ENCODE results near the gene ZSCAN5B. TPM values are rescaled to one million over a fixed set of nuclear protein-coding genes. Genes with fewer than 3 reads are reported as not detected.
"Not testable (repeated sequence)": the region's sequence is repeated elsewhere in the genome, so short reads cannot be mapped to it uniquely, and the experiment has no call there.

Gene ZSCAN5B
- total and polyA plus RNA-seq, 2 donors (not counting 1 experiment from before 2014, with no cell fraction given) = not detected

GRCh38 chr19:56177564-56178243, 19.9 kb downstream of the ZSCAN5B start:
- Histone ChIP-seq H3K4me1 (ENCODE audit: control insufficient read depth, extremely low read depth, insufficient read depth, low read length) (no peaks in the 10 kb centered on the region), H3K27ac (ENCODE audit: insufficient read depth, low read length) (no peak overlapping the region), H3K27me3 (ENCODE audit: control insufficient read depth, insufficient read depth, low read length) (peaks cover 3% of the 10 kb centered on the region), H2AFZ (ENCODE audit: low read length) (no peak overlapping the region), H3K36me3 (ENCODE audit: control insufficient read depth, insufficient read depth, low read length) (no peaks in the 10 kb centered on the region), H3K9ac (ENCODE audit: insufficient read depth, low read length) (no peak overlapping the region), H3K79me2 (ENCODE audit: control insufficient read depth, insufficient read depth, low read length) (no peaks in the 10 kb centered on the region), H3K9me3 (ENCODE audit: control insufficient read depth, insufficient read depth, low read depth, low read length) (no peaks in the 10 kb centered on the region), H3K4me2 (ENCODE audit: extremely low read depth, insufficient read depth, low read length) (no peak overlapping the region), H4K20me1 (ENCODE audit: control insufficient read depth, extremely low read depth, insufficient read depth, low read length) (no peaks in the 10 kb centered on the region), H3K4me3 (replicated peaks in 1 of 4; ENCODE audit: control extremely low read depth in 1 of 4, insufficient read depth in 1 of 4, low read depth in 3 of 4, low read length in 4 of 4) (no peak overlapping the region)
- TF ChIP-seq EZH2 (IDR thresholded peaks at IDR 0.05; ENCODE audit: low read length, missing control alignments) (no peak), CTCF (conservative IDR thresholded peaks at IDR 0.05 in 1 of 2, IDR thresholded peaks at IDR 0.05 in 1 of 2; ENCODE audit: low read depth in 1 of 2, low read length in 2 of 2) (no peak)
- no peak for DNase-seq (ENCODE audit: low read depth in 2 of 2)

GRCh38 chr19:56176881-56177280, 20.7 kb downstream of the ZSCAN5B start:
- Histone ChIP-seq H3K4me2 (ENCODE audit: extremely low read depth, insufficient read depth, low read length) (no peak overlapping the region), H2AFZ (ENCODE audit: low read length) (no peak overlapping the region), H4K20me1 (ENCODE audit: control insufficient read depth, extremely low read depth, insufficient read depth, low read length) (no peaks in the 10 kb centered on the region), H3K4me3 (replicated peaks in 1 of 4; ENCODE audit: control extremely low read depth in 1 of 4, insufficient read depth in 1 of 4, low read depth in 3 of 4, low read length in 4 of 4) (no peak overlapping the region), H3K36me3 (ENCODE audit: control insufficient read depth, insufficient read depth, low read length) (no peaks in the 10 kb centered on the region), H3K79me2 (ENCODE audit: control insufficient read depth, insufficient read depth, low read length) (no peaks in the 10 kb centered on the region), H3K9me3 (ENCODE audit: control insufficient read depth, insufficient read depth, low read depth, low read length) (no peaks in the 10 kb centered on the region), H3K9ac (ENCODE audit: insufficient read depth, low read length) (no peak overlapping the region), H3K27me3 (ENCODE audit: control insufficient read depth, insufficient read depth, low read length) (peaks cover 3% of the 10 kb centered on the region), H3K27ac (ENCODE audit: insufficient read depth, low read length) (no peak overlapping the region), H3K4me1 (ENCODE audit: control insufficient read depth, extremely low read depth, insufficient read depth, low read length) (no peaks in the 10 kb centered on the region)
- DNase-seq (ENCODE audit: low read depth in 2 of 2) = no peak
- TF ChIP-seq CTCF (conservative IDR thresholded peaks at IDR 0.05 in 1 of 2, IDR thresholded peaks at IDR 0.05 in 1 of 2; ENCODE audit: low read depth in 1 of 2, low read length in 2 of 2) (no peak), EZH2 (IDR thresholded peaks at IDR 0.05; ENCODE audit: low read length, missing control alignments) (no peak)

GRCh38 chr19:56176310-56176709, 21.3 kb downstream of the ZSCAN5B start:
- DNase-seq (ENCODE audit: low read depth in 2 of 2); H3K4me2 ChIP-seq (ENCODE audit: extremely low read depth, insufficient read depth, low read length); H3K4me3 ChIP-seq (replicated peaks in 1 of 4; ENCODE audit: control extremely low read depth in 1 of 4, insufficient read depth in 1 of 4, low read depth in 3 of 4, low read length in 4 of 4); H3K27me3 ChIP-seq (ENCODE audit: control insufficient read depth, insufficient read depth, low read length); H4K20me1 ChIP-seq (ENCODE audit: control insufficient read depth, extremely low read depth, insufficient read depth, low read length); H3K9ac ChIP-seq (ENCODE audit: insufficient read depth, low read length); H3K9me3 ChIP-seq (ENCODE audit: control insufficient read depth, insufficient read depth, low read depth, low read length); H3K36me3 ChIP-seq (ENCODE audit: control insufficient read depth, insufficient read depth, low read length); H3K27ac ChIP-seq (ENCODE audit: insufficient read depth, low read length); H3K4me1 ChIP-seq (ENCODE audit: control insufficient read depth, extremely low read depth, insufficient read depth, low read length); H2AFZ ChIP-seq (ENCODE audit: low read length); H3K79me2 ChIP-seq (ENCODE audit: control insufficient read depth, insufficient read depth, low read length): not testable (repeated sequence)

DNA sequence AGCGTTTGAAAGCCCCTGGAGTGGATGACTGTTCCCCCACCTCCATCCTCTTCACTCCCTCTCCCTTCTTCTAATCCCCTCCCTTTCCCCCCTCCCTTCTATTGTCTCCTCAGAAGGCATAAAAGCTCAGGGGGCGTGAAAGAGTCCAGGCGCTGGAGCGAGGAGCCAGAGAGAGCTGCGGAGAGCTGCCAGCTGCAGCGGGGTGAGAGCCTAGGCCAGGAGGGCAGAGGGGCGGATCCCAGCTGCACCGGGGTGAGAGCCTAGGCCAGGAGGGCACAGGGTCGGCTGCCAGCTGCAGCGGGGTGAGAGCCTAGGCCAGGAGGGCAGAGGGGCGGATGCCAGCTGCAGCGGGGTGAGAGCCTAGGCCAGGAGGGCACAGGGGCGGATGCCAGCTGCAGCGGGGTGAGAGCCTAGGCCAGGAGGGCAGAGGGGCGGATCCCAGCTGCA, 21.7 kb downstream of the ZSCAN5B start, which contains the start of gene GALP:
Gene GALP (plus strand): TSS at position 148 of the 447 bp plus-strand sequence. CDS start 1,101 bp downstream, outside the sequence.
- H2AFZ ChIP-seq (ENCODE audit: low read length); H3K27me3 ChIP-seq (ENCODE audit: control insufficient read depth, insufficient read depth, low read length); H3K79me2 ChIP-seq (ENCODE audit: control insufficient read depth, insufficient read depth, low read length); H3K36me3 ChIP-seq (ENCODE audit: control insufficient read depth, insufficient read depth, low read length); H3K27ac ChIP-seq (ENCODE audit: insufficient read depth, low read length); H3K4me1 ChIP-seq (ENCODE audit: control insufficient read depth, extremely low read depth, insufficient read depth, low read length); H3K9me3 ChIP-seq (ENCODE audit: control insufficient read depth, insufficient read depth, low read depth, low read length); H3K4me2 ChIP-seq (ENCODE audit: extremely low read depth, insufficient read depth, low read length); DNase-seq (ENCODE audit: low read depth in 2 of 2); H3K9ac ChIP-seq (ENCODE audit: insufficient read depth, low read length); H3K4me3 ChIP-seq (replicated peaks in 1 of 4; ENCODE audit: control extremely low read depth in 1 of 4, insufficient read depth in 1 of 4, low read depth in 3 of 4, low read length in 4 of 4); H4K20me1 ChIP-seq (ENCODE audit: control insufficient read depth, extremely low read depth, insufficient read depth, low read length): not testable (repeated sequence)
